ENCODE measurements around the gene EID2B.

Gene EID2B

DNA sequence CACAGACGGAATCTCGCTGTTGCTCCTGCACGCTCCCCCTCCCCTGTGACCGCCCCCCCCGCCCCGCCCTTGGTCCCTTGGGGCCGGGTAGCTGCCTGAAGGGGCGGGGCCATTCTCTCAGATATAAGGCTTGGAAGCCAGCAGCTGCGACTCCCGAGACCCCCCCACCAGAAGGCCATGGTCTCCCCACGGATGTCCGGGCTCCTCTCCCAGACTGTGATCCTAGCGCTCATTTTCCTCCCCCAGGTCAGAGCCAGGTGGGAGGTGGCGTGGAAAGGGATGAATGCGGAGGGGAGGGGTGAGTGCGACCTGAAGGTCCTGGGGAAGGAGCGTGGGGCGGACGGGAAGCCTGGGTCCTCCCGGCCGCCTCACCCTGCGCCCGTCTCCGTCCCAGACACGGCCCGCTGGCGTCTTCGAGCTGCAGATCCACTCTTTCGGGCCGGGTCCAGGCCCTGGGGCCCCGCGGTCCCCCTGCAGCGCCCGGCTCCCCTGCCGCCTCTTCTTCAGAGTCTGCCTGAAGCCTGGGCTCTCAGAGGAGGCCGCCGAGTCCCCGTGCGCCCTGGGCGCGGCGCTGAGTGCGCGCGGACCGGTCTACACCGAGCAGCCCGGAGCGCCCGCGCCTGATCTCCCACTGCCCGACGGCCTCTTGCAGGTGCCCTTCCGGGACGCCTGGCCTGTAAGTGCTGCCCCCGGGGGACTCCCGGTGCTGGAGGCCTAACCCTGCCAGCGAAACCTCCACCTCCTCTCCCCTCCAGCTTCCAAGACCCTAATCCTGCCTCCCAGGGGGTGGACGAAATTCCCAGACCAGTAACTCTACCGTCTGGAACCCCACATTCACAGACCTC is 33.6 kb downstream of the EID2B start, which contains the start of gene DLL3:
Gene DLL3 (plus strand): TSS at position 150 of the 845 bp plus-strand sequence. CDS start 28 bp downstream, at position 178.
- DNase-seq: no peak

DNA sequence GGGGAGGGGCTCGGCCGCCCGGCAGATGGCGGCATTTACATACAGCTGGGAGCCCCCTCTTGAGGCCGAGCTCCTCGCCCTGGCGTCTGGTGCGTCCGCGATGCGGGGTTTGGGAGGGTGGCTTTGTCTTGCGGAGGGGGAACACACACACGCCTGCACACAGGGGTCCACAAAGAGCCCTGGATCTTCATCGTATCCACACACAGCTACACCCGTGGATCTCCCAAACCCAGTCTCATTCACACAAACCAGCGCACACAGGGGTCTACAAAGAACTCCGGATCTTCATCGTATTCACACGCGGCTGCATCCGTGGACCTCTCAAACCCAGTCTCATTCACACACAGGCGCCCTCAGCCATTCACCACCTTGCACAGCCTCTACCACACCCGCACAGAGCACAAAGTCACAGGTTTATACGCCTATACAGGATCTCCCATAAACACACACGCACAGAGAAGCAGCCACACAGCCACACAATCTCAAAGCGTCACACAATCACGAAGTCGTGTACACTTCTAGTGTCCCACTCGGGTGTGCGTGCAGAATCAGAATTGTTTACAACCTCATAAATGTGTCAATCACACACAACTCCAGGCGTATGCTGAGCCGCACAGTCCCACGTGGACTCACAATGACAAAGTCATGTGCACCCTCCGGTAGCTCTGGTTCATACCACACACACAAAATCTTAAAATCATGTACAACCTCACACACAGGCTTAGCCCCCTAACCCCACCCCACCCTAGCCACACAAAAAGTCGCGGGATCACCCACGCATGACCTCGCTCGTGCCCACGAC is 34.5 kb downstream of the EID2B start:
- no peak for DNase-seq

DNA sequence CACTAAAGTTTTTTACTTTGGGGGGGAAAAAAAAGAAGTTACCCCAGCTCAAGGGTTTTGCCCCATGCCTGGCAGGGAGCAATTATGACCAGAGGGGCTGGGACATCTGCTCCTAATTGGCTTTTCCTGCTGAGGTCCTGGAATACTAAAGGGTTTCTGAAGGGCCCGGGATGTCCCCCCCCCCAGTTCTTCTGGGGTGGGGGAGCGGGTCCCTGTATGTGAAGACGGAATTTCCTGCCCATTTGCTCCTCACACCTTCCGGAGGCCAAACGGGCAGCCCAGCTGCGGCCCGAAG is 35.0 kb downstream of the EID2B start:
- no peak for DNase-seq

DNA sequence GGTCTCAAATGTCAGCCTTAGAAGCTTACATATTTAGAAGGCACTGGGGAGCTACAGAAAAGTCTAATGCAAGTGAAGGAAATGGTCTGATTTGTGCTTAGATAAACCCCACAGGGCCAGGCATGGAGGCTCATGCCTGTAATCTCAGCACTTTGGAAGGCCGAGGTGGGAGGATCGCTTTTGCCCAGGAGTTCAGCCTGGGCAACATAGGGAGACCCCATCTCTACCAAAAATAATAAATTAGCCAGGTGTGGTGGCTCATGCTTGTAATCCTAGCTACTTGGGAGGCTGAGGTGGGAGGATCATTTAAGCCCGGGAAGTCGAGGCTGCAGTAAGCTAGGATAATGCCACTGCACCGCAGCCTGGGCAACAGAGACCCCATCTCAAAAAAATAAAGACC is 36.6 kb downstream of the EID2B start:
- no peak for DNase-seq

DNA sequence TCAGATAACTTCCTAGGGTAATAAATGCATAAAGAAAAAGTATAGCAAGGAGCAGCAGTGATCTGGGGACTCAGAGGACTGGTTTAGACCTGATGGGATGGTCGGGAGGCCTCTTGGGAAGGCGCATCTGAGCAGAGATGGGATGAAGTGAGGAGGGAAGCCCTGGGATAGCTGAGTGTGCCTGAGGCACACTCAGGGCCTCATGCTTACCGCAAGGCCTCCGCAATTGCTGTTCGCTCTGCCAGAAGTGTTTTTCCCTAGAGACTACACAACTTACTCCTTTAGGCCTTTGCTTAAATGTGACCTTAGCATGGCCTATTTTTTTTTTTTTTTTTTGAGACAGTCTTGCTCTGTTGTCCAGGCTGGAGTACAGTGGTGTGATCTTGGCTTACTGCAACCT is 38.0 kb downstream of the EID2B start:
- DNase-seq: no peak

DNA sequence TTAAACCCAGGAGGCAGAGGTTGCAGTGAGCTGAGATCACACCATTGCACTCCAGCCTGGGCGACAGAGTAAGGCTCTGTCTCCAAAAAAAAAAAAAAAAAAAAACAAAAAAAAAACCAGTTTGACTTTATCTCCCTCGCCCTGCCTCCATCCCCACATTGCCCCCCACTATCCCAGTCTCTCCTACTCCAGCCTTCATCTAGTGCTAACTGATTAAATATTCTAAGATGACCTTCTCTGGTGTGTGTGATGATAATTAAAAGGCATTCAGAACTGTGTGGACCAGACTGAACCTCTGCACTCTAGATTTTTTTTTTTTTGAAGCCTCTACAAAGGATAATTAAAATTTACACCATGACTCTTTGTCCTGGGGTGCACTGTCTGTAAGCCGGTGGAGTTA is 39.9 kb downstream of the EID2B start:
- no peak for DNase-seq

DNA sequence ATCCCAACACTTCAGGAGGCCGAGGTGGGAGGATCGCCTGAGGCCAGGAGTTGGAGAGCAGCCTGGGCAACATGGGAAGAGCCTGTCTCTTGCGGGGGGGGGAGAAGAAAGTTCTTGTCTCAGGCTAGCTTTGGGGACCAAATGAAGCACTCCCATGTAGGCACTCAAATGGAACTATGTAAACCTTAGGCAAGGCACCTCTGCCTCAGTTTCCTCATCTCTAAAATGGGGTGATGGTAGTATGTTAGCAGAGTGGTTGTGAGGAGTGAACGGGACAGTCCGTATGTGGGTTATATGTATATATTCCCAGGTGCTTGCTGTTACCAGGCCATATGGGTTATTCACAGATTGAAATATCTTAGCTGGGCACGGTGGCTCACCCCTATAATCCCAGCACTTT is 40.4 kb downstream of the EID2B start:
- no peak for DNase-seq

DNA sequence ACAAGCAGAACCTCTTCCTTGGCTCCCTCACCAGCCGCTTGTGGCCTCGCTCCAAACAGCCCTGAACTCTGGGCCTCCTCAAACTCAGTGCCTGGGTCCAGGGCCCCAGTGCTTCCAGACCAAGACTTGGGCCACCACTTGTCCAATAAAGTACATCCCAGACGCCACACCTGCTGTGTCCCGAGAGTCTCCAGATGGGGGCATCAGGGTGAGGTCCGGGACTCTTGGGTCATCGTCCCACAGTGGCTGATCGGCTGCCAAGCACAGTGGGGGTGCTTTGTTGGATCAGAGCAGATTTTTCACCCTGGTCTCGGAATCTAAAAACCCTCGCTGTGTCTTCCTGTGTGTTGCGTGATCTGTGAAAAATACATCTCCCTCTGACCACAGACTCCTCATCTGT is 42.9 kb downstream of the EID2B start:
- no peak for DNase-seq

DNA sequence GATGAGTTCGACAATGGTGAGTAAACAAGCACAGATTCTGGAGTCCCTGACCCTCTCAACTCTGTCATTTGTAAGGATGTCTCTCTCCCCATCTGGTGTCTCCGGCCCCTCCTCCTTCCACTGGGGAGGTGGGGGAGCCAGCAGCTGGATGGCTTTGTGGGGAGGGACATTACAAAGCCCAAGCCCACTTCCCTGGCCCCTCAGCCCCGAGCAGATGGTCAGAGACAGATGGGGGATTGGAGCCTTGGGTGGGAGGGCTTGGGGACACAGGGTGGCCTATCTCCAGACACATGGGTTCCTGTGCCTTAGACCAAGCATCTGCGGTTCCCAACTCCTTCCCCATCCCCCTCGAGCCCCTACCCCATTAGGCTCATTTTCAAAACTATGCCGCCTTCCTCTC is 49.5 kb downstream of the EID2B start:
- DNase-seq: no peak

DNA sequence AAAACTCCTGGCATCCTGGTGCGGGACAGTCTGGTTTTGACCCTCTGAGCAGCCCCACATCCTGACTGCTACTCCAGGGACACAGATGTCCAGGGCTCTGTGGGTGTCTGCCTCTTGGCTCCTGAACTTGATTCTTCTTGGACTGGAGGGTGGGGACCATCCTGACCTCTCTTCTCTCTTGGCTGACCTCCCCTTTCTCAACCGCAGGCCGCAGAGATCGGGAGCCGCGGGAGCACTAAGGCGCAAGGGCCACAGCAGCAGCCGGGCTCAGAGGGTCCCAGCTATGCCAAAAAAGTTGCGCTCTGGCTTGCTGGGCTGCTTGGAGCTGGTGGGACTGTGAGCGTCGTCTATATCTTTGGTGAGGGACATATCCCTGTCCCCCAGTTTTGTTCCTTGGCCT is 51.0 kb downstream of the EID2B start:
- DNase-seq: no peak

DNA sequence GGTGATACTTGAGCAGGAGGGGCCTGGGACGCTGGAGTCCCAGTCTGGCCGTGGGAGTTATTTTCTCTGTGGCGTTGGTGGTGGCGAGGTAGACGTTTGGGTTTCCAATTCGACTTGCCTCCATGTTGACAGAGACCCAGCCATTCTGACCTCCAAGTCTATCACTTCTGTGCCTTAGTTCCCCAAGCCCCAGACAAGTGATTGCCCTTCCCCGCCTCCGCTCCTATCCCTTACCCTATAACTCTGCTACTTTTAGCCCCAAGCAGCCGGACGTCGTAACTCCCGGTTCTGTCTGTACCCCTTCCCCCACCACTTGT is 51.5 kb downstream of the EID2B start:
- no peak for DNase-seq
